ENCODE measurements around the gene FRMD3.

The FRMD3 gene

GRCh38 chr9:83420486-83420885 lies 117.7 kb downstream of the FRMD3 start:
- Histone ChIP-seq H3K4me3 (ENCODE audit: low read depth, low read length) (no peak overlapping the region), H3K79me2 (ENCODE audit: control insufficient read depth, insufficient read depth, low read length, poor library complexity) (no peaks in the 10 kb centered on the region), H2AFZ (ENCODE audit: insufficient read depth, low read length, poor library complexity) (no peak overlapping the region), H3K14ac (ENCODE audit: low read length) (no peak overlapping the region), H2BK120ac (ENCODE audit: insufficient read depth, low read length, poor library complexity) (no peak overlapping the region), H3K4me2 (ENCODE audit: low read length) (no peak overlapping the region), H2BK5ac (ENCODE audit: low read depth, low read length, poor library complexity) (no peak overlapping the region), H3K9me3 (ENCODE audit: insufficient read depth, low read depth, low read length) (peaks cover 2% of the 10 kb centered on the region), H4K91ac (ENCODE audit: low read depth, low read length) (no peak overlapping the region), H3K79me1 (ENCODE audit: low read length) (no peaks in the 10 kb centered on the region), H3K23ac (ENCODE audit: low read length) (no peak overlapping the region), H2AK5ac (ENCODE audit: low read length) (no peak overlapping the region), H4K12ac (ENCODE audit: low read depth, low read length) (no peak overlapping the region), H3K4me1 (ENCODE audit: control insufficient read depth in 1 of 2, insufficient read depth in 2 of 2, low read length in 2 of 2) (no peaks in the 10 kb centered on the region), H3K18ac (ENCODE audit: low read length) (no peak overlapping the region), H3K9ac (ENCODE audit: low read length) (no peak overlapping the region), H2BK12ac (ENCODE audit: low read length) (no peak overlapping the region), H4K8ac (ENCODE audit: low read depth, low read length) (no peak overlapping the region), H3K27me3 (ENCODE audit: insufficient read depth, low read length) (no peaks in the 10 kb centered on the region), H3K36me3 (ENCODE audit: control insufficient read depth in 1 of 2, insufficient read depth in 2 of 2, low read length in 2 of 2) (no peaks in the 10 kb centered on the region), H3K4ac (ENCODE audit: low read depth, low read length) (no peak overlapping the region), H3K27ac (ENCODE audit: low read depth, low read length) (no peak overlapping the region)
- DNase-seq, result no peak
- WGBS (ENCODE audit: extremely low coverage, insufficient coverage, insufficient read length), result no CpG with 5 or more reads among the region's 3 CpGs

DNA sequence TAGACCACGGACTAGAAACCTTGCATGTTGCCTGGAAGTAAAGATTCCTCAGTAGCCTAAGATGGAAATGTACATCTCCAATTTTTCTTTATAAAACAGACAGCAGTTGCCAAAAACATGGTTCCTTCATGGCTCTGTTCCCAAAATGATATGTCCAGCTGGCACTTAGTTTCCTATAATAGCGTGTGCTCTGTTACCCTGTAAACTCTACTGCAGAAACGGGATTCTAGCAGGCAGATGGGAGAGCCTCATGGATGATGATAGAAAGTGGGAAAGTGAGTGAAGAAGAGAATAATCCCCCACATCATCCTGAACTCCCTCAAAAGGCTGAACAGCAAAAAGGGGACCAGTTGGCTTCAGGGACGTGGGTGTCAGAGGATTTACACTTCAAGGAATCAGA lies 118.2 kb downstream of the FRMD3 start:
- Histone ChIP-seq H3K27ac (ENCODE audit: low read depth, low read length) (no peak overlapping the region), H3K79me2 (ENCODE audit: control insufficient read depth, insufficient read depth, low read length, poor library complexity) (no peaks in the 10 kb centered on the region), H4K12ac (ENCODE audit: low read depth, low read length) (no peak overlapping the region), H3K18ac (ENCODE audit: low read length) (no peak overlapping the region), H2BK12ac (ENCODE audit: low read length) (no peak overlapping the region), H3K9ac (ENCODE audit: low read length) (no peak overlapping the region), H3K14ac (ENCODE audit: low read length) (no peak overlapping the region), H3K4me1 (ENCODE audit: control insufficient read depth in 1 of 2, insufficient read depth in 2 of 2, low read length in 2 of 2) (no peaks in the 10 kb centered on the region), H3K4ac (ENCODE audit: low read depth, low read length) (no peak overlapping the region), H4K8ac (ENCODE audit: low read depth, low read length) (no peak overlapping the region), H2BK5ac (ENCODE audit: low read depth, low read length, poor library complexity) (no peak overlapping the region), H3K27me3 (ENCODE audit: insufficient read depth, low read length) (no peaks in the 10 kb centered on the region), H3K36me3 (ENCODE audit: control insufficient read depth in 1 of 2, insufficient read depth in 2 of 2, low read length in 2 of 2) (no peaks in the 10 kb centered on the region), H2AFZ (ENCODE audit: insufficient read depth, low read length, poor library complexity) (no peak overlapping the region), H3K79me1 (ENCODE audit: low read length) (no peaks in the 10 kb centered on the region), H3K4me2 (ENCODE audit: low read length) (no peak overlapping the region), H3K23ac (ENCODE audit: low read length) (no peak overlapping the region), H3K4me3 (ENCODE audit: low read depth, low read length) (no peak overlapping the region), H4K91ac (ENCODE audit: low read depth, low read length) (no peak overlapping the region), H2AK5ac (ENCODE audit: low read length) (no peak overlapping the region), H3K9me3 (ENCODE audit: insufficient read depth, low read depth, low read length) (peaks cover 2% of the 10 kb centered on the region), H2BK120ac (ENCODE audit: insufficient read depth, low read length, poor library complexity) (no peak overlapping the region)
- no peak for DNase-seq
- no CpG with 5 or more reads among the region's 4 CpGs for WGBS (ENCODE audit: extremely low coverage, insufficient coverage, insufficient read length)

DNA sequence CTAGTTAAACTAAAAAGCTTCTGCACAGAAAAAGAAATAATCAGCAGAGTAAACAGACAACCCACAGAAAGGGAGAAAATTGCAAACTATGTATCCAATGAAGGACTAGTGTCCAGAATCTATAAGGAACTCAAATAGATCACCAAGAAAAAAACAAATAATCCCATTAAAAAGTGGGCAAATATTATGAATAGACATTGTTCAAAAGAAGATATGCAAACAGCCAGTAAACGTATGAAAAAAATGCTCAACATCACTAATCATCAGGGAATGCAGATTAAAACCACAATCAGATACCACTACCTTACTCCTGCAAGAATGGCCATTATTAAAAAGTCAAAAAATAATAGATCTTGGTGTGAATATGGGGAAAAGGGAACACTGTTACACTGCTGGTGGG lies 119.9 kb downstream of the FRMD3 start:
- no CpG with 5 or more reads among the region's 1 CpG for WGBS (ENCODE audit: extremely low coverage, insufficient coverage, insufficient read length)
- no peak overlapping the region for H3K4ac ChIP-seq (ENCODE audit: low read depth, low read length)
- H4K8ac ChIP-seq (ENCODE audit: low read depth, low read length), result no peak overlapping the region

GRCh38 chr9:83413367-83413766 lies 124.8 kb downstream of the FRMD3 start:
- Histone ChIP-seq H3K4ac (ENCODE audit: low read depth, low read length) (no peak overlapping the region), H4K91ac (ENCODE audit: low read depth, low read length) (no peak overlapping the region), H4K8ac (ENCODE audit: low read depth, low read length) (no peak overlapping the region), H3K18ac (ENCODE audit: low read length) (no peak overlapping the region), H2BK5ac (ENCODE audit: low read depth, low read length, poor library complexity) (no peak overlapping the region), H3K79me2 (ENCODE audit: control insufficient read depth, insufficient read depth, low read length, poor library complexity) (no peaks in the 10 kb centered on the region), H2BK12ac (ENCODE audit: low read length) (no peak overlapping the region), H3K9me3 (ENCODE audit: insufficient read depth, low read depth, low read length) (no peaks in the 10 kb centered on the region), H2AFZ (ENCODE audit: insufficient read depth, low read length, poor library complexity) (no peak overlapping the region), H3K23ac (ENCODE audit: low read length) (no peak overlapping the region), H3K14ac (ENCODE audit: low read length) (no peak overlapping the region), H3K79me1 (ENCODE audit: low read length) (no peaks in the 10 kb centered on the region), H3K4me3 (ENCODE audit: low read depth, low read length) (no peak overlapping the region), H3K9ac (ENCODE audit: low read length) (no peak overlapping the region), H3K4me1 (ENCODE audit: control insufficient read depth in 1 of 2, insufficient read depth in 2 of 2, low read length in 2 of 2) (no peaks in the 10 kb centered on the region), H3K27ac (ENCODE audit: low read depth, low read length) (no peak overlapping the region), H2AK5ac (ENCODE audit: low read length) (no peak overlapping the region), H4K12ac (ENCODE audit: low read depth, low read length) (no peak overlapping the region), H3K36me3 (ENCODE audit: control insufficient read depth in 1 of 2, insufficient read depth in 2 of 2, low read length in 2 of 2) (no peaks in the 10 kb centered on the region), H2BK120ac (ENCODE audit: insufficient read depth, low read length, poor library complexity) (no peak overlapping the region), H3K4me2 (ENCODE audit: low read length) (no peak overlapping the region), H3K27me3 (ENCODE audit: insufficient read depth, low read length) (no peaks in the 10 kb centered on the region)
- no CpG with 5 or more reads among the region's 4 CpGs for WGBS (ENCODE audit: extremely low coverage, insufficient coverage, insufficient read length)
- DNase-seq, result no peak

More for the DNA sequence above, 119.9 kb downstream of the FRMD3 start:
- no peak overlapping the region for H3K14ac ChIP-seq (ENCODE audit: low read length)
- H3K36me3 ChIP-seq (ENCODE audit: control insufficient read depth in 1 of 2, insufficient read depth in 2 of 2, low read length in 2 of 2), result no peaks in the 10 kb centered on the region
- H2AFZ ChIP-seq (ENCODE audit: insufficient read depth, low read length, poor library complexity), result no peak overlapping the region
- H3K4me2 ChIP-seq (ENCODE audit: low read length), result no peak overlapping the region
- no peak overlapping the region for H4K91ac ChIP-seq (ENCODE audit: low read depth, low read length)
- no peaks in the 10 kb centered on the region for H3K79me2 ChIP-seq (ENCODE audit: control insufficient read depth, insufficient read depth, low read length, poor library complexity)
- H3K79me1 ChIP-seq (ENCODE audit: low read length), result no peaks in the 10 kb centered on the region
- no peaks in the 10 kb centered on the region for H3K27me3 ChIP-seq (ENCODE audit: insufficient read depth, low read length)
- H3K23ac ChIP-seq (ENCODE audit: low read length), result no peak overlapping the region
- no peak overlapping the region for H2BK5ac ChIP-seq (ENCODE audit: low read depth, low read length, poor library complexity)
- H3K27ac ChIP-seq (ENCODE audit: low read depth, low read length), result no peak overlapping the region
- DNase-seq, result no peak
- H3K4me1 ChIP-seq (ENCODE audit: control insufficient read depth in 1 of 2, insufficient read depth in 2 of 2, low read length in 2 of 2), result no peaks in the 10 kb centered on the region
- H2AK5ac ChIP-seq (ENCODE audit: low read length), result no peak overlapping the region
- H3K9me3 ChIP-seq (ENCODE audit: insufficient read depth, low read depth, low read length), result peaks cover 2% of the 10 kb centered on the region
- H3K18ac ChIP-seq (ENCODE audit: low read length), result no peak overlapping the region
- no peak overlapping the region for H2BK120ac ChIP-seq (ENCODE audit: insufficient read depth, low read length, poor library complexity)
- H4K12ac ChIP-seq (ENCODE audit: low read depth, low read length), result no peak overlapping the region
- H2BK12ac ChIP-seq (ENCODE audit: low read length), result no peak overlapping the region
- H3K9ac ChIP-seq (ENCODE audit: low read length), result no peak overlapping the region
- H3K4me3 ChIP-seq (ENCODE audit: low read depth, low read length), result no peak overlapping the region
